T-helper 22 cell (primary cell): ENCODE results near the gene RNF217.

Source experiments
- DNase-seq: peaks from one replicate; pipeline ENCODE4 v3.0.0-alpha.2; 2020; ENCODE audit warnings: low read depth

Gene RNF217

GRCh38 chr6:124987999-124988591 lies 25.9 kb downstream of the RNF217 start:
- DNase-seq, result no peak

- DNase-seq, result no peak
Observed at GRCh38 chr6:124989136-124989983, 27.1 kb downstream of the RNF217 start.

- no peak for DNase-seq
Observed at GRCh38 chr6:124990988-124991387, 28.8 kb downstream of the RNF217 start.

- no peak for DNase-seq
Observed at GRCh38 chr6:124991764-124992295, 29.6 kb downstream of the RNF217 start.

- DNase-seq, result no peak
Observed at GRCh38 chr6:124993327-124993726, 31.1 kb downstream of the RNF217 start.

GRCh38 chr6:124994648-124995047 lies 32.4 kb downstream of the RNF217 start:
- DNase-seq, result no peak

- no peak for DNase-seq
Observed at GRCh38 chr6:124995131-124995530, 32.9 kb downstream of the RNF217 start.

- no peak for DNase-seq
Observed at GRCh38 chr6:124995645-124996325, 33.5 kb downstream of the RNF217 start.

GRCh38 chr6:124996411-124996810 lies 34.2 kb downstream of the RNF217 start:
- DNase-seq, result no peak

- DNase-seq, result no peak
Observed at GRCh38 chr6:124997196-124997875, 35.1 kb downstream of the RNF217 start.

- no peak for DNase-seq
Observed at GRCh38 chr6:124999105-124999764, 37.0 kb downstream of the RNF217 start.

GRCh38 chr6:125001684-125002405 lies 39.6 kb downstream of the RNF217 start:
- no peak for DNase-seq

GRCh38 chr6:125002406-125002741 lies 40.1 kb downstream of the RNF217 start:
- no peak for DNase-seq

- no peak for DNase-seq
Observed at GRCh38 chr6:125003070-125003469, 40.8 kb downstream of the RNF217 start.

- no peak for DNase-seq
Observed at GRCh38 chr6:125004198-125004597, 42.0 kb downstream of the RNF217 start.

GRCh38 chr6:125004797-125005595 lies 42.8 kb downstream of the RNF217 start:
- no peak for DNase-seq

- no peak for DNase-seq
Observed at GRCh38 chr6:125008261-125008703, 46.0 kb downstream of the RNF217 start.

GRCh38 chr6:125008957-125009356 lies 46.7 kb downstream of the RNF217 start:
- DNase-seq, result no peak

- no peak for DNase-seq
Observed at GRCh38 chr6:125009578-125009977, 47.3 kb downstream of the RNF217 start.
